Heart left ventricle (tissue), 16 donors: ENCODE results near the gene INSR. TPM values are rescaled to one million over a fixed set of nuclear protein-coding genes. Genes with fewer than 3 reads are reported as not detected.
"Not testable (repeated sequence)": the region's sequence is repeated elsewhere in the genome, so short reads cannot be mapped to it uniquely, and the experiment has no call there.

Source experiments
- ATAC-seq, 4 donors: fragments of 200-7000 bp; cut with Tn5 transposase; one replicate each; pipeline ENCODE4 v1.9.1; 2020 to 2022; ENCODE audit warnings: moderate library complexity in 4 of 4, mild to moderate bottlenecking in 3 of 4, moderate number of reproducible peaks in 1 of 4
- DNase-seq, 5 donors: peaks; one replicate each; pipeline ENCODE4 v3.0.0-alpha.2; 2020
- H3K27ac ChIP-seq, 12 donors: fragments of 200-600 bp; sonication (generic) in 4 of 12; one replicate each; pipeline versions ENCODE4 v1.5.0 to v1.8.0; 2016 to 2022; ENCODE audit warnings: mild to moderate bottlenecking in 2 of 12
- H3K27me3 ChIP-seq, 9 donors: fragments of 200-600 bp; sonication (generic) in 2 of 9; one replicate each; pipeline versions ENCODE4 v1.5.1 to v1.8.0; 2016 to 2022; ENCODE audit warnings: mild to moderate bottlenecking in 3 of 9
- H3K36me3 ChIP-seq, 9 donors: fragments of 200-600 bp; sonication (generic) in 2 of 9; one replicate each; pipeline versions ENCODE4 v1.5.0 to v1.8.0; 2018 to 2022; ENCODE audit warnings: mild to moderate bottlenecking in 2 of 9
- H3K4me1 ChIP-seq, 12 donors: fragments of 200-600 bp; sonication (generic) in 4 of 12; one replicate each; pipeline versions ENCODE4 v1.5.0 to v1.8.0; 2016 to 2022; ENCODE audit warnings: mild to moderate bottlenecking in 3 of 12
- H3K4me3 ChIP-seq, 12 donors: fragments of 200-600 bp; sonication (generic) in 4 of 12; one replicate each; pipeline versions ENCODE4 v1.5.0 to v1.8.0; 2017 to 2022; ENCODE audit warnings: mild to moderate bottlenecking in 9 of 12, moderate library complexity in 4 of 12
- H3K9me3 ChIP-seq, 12 donors: fragments of 200-600 bp; sonication (generic) in 4 of 12; one replicate each; pipeline versions ENCODE4 v1.5.0 to v1.8.0; 2016 to 2022; ENCODE audit warnings: mild to moderate bottlenecking in 1 of 12
- CTCF ChIP-seq, 12 donors: fragments of 200-600 bp; sonication (generic) in 4 of 12; IDR thresholded peaks; one replicate each; pipeline versions ENCODE4 v1.5.0 to v1.8.0; 2018 to 2022; ENCODE audit warnings: antibody characterized with exemption in 12 of 12, mild to moderate bottlenecking in 5 of 12
- POLR2A ChIP-seq, 2 donors: fragments of 450-650 bp; IDR thresholded peaks; one replicate each; pipeline ENCODE4 v1.6.1; 2017; ENCODE audit warnings: antibody characterized with exemption in 2 of 2, mild to moderate bottlenecking in 2 of 2, moderate library complexity in 2 of 2
- WGBS, 4 donors: extraction: QIAGEN DNeasy Blood & Tissue Kit in 2 of 4; methylation state at CpG; one replicate each; pipeline versions ENCODE4 v1.1.5 to v1.1.7; 2013 to 2018; 5-methylcytosine and 5-hydroxymethylcytosine counted together
- intact Hi-C, 10 donors: fragments of 100-400 bp; cut with DNase I; formaldehyde crosslinking; loops; one replicate each; pipeline versions ENCODE4 v1.11.1 to v1.14.2; 2022
- polyA plus RNA-seq, 2 donors: library from polyadenylated mRNA; stranded (reverse); fragments of 200-250 nt; gene quantifications; one replicate each; pipeline ENCODE4 v1.2.3, GENCODE V29; 2013
- total RNA-seq, 9 donors: library from RNA; depleted of rRNA in 2 of 9; stranded (reverse); fragments of >200 nt in 2 of 9; fragmentation: NEBNext Ultra II Directional in 3 of 9; extraction: Animal tissue kit (Norgen Biotek cat#: 25700) in 3 of 9; gene quantifications; one replicate each; pipeline versions ENCODE4 v1.1.0 to v1.2.4, GENCODE V29; 2016 to 2023
- donor health status: ischemic (EF 13 %, LVEDD 7.1; RV severe dilation, severe dysfunction).
- donor health status: healthy with polysubstance abuse.
- donor health status: DM: no; HTN: yes; CAD: no.
- donor health status: DM: no; HTN: no; CAD: no.
- donor health status: ischemic (EF 25% LVEDD 6.9; RV normal size, moderate dysfunction).
- donor health status: ischemic (EF 25% LVEDD 5.7; RV mildly dilated, moderate dysfunction).
- donor health status: healthy.
- donor health status: DM: yes; HTN: yes; CAD: no.
- donor health status: ischemic (EF 35%, LVEDD 5.7; RV mildly dilated, moderate dysfunction).
- donor health status: nonischemic (EF 11% LVEDD 7.7; RV severe dilation, severe dysfunction).
- donor health status: DM: yes; HTN: yes; CAD: no.
- donor health status: PGD.
- donor health status: ischemic (EF 29% LVEDD 5.4; RV normal size, mild dysfunction).
- donor health status: nonischemic (EF 23%, LVEDD 6.1; RV moderate dilation, normal function).

The INSR gene
- total and polyA plus RNA-seq, 11 donors = 28.7 to 221 (median 98.8) TPM

- TF ChIP-seq CTCF (IDR thresholded peaks at IDR 0.05) = peak in 7 of 12 donors; percentile 9 to 30 (median 23)
- TF ChIP-seq POLR2A (IDR thresholded peaks at IDR 0.05) = no peak
- WGBS, 4 donors = 74 to 83% (median 79%) methylated on average over 10 of the region's 10 CpGs
Observed at GRCh38 chr19:7326105-7326877, 32.1 kb upstream of the INSR start.

GRCh38 chr19:7318176-7318575 lies 24.0 kb upstream of the INSR start:
- no peak for ATAC-seq
- no peaks in the 10 kb centered on the region for H3K27me3 ChIP-seq
- TF ChIP-seq POLR2A (IDR thresholded peaks at IDR 0.05) (no peak), CTCF (IDR thresholded peaks at IDR 0.05) (no peak)
- intact Hi-C loops = no loop called here
- no peaks in the 10 kb centered on the region for H3K36me3 ChIP-seq
- H3K9me3 ChIP-seq = peaks cover 0 to 13% (median 0%) of the 10 kb centered on the region in 12 donors
- no peak overlapping the region for H3K27ac ChIP-seq
- WGBS, 4 donors = 43 to 76% (median 47%) methylated on average over 2 of the region's 2 CpGs
- H3K4me3 ChIP-seq = no peak overlapping the region
- DNase-seq = no peak
- peaks cover 0 to 13% (median 9%) of the 10 kb centered on the region in 12 donors for H3K4me1 ChIP-seq

More at GRCh38 chr19:7326105-7326877, 32.1 kb upstream of the INSR start:
- Histone ChIP-seq H3K9me3 (peaks cover 0 to 11% (median 4%) of the 10 kb centered on the region in 12 donors), H3K27ac (no peak overlapping the region), H3K4me3 (no peak overlapping the region), H3K27me3 (no peaks in the 10 kb centered on the region), H3K36me3 (no peaks in the 10 kb centered on the region), H3K4me1 (peaks cover 0 to 4% (median 3%) of the 10 kb centered on the region in 12 donors)
- ATAC-seq = no peak
- intact Hi-C loops = no loop called here
- DNase-seq = no peak

- ATAC-seq = peak in 2 of 4 donors; percentile 31 to 83
- Histone ChIP-seq H3K9me3 (peaks cover 0 to 7% (median 0%) of the 10 kb centered on the region in 12 donors), H3K36me3 (no peaks in the 10 kb centered on the region), H3K4me3 (no peak overlapping the region), H3K4me1 (no peaks in the 10 kb centered on the region), H3K27ac (no peak overlapping the region), H3K27me3 (no peaks in the 10 kb centered on the region)
- intact Hi-C loops = no loop called here
- no peak for TF ChIP-seq POLR2A (IDR thresholded peaks at IDR 0.05)
- no peak for TF ChIP-seq CTCF (IDR thresholded peaks at IDR 0.05)
- WGBS, 4 donors = 53 to 69% (median 58%) methylated on average over 7 of the region's 7 CpGs
- DNase-seq = no peak
Observed at GRCh38 chr19:7312816-7313215, 18.6 kb upstream of the INSR start.

GRCh38 chr19:7311911-7312310 lies 17.7 kb upstream of the INSR start:
- DNase-seq = no peak
- ATAC-seq = no peak
- TF ChIP-seq POLR2A (IDR thresholded peaks at IDR 0.05) (no peak), CTCF (IDR thresholded peaks at IDR 0.05) (no peak)
- no peaks in the 10 kb centered on the region for H3K4me1 ChIP-seq
- H3K36me3 ChIP-seq = no peaks in the 10 kb centered on the region
- peaks cover 0 to 7% (median 0%) of the 10 kb centered on the region in 12 donors for H3K9me3 ChIP-seq
- WGBS, 4 donors = 96 to 97% (median 96%) methylated on average over 12 of the region's 12 CpGs
- no peak overlapping the region for H3K27ac ChIP-seq
- no peaks in the 10 kb centered on the region for H3K27me3 ChIP-seq
- no peak overlapping the region for H3K4me3 ChIP-seq
- intact Hi-C loops = no loop called here

- ATAC-seq, H3K4me3 ChIP-seq, DNase-seq, H3K27ac ChIP-seq, H3K9me3 ChIP-seq, intact Hi-C loops, H3K27me3 ChIP-seq, H3K4me1 ChIP-seq, H3K36me3 ChIP-seq: not testable (repeated sequence)
- WGBS, 4 donors = 81 to 90% (median 85%) methylated on average over 9 of the region's 9 CpGs
Observed at GRCh38 chr19:7308327-7308726, 14.1 kb upstream of the INSR start.
